ENCODE measurements around the gene TNFSF9. TPM values are rescaled to one million over a fixed set of nuclear protein-coding genes. Genes with fewer than 3 reads are reported as not detected.

The TNFSF9 gene
- total RNA-seq, 1 experiment from 2014 or later, result 0.92 TPM

DNA sequence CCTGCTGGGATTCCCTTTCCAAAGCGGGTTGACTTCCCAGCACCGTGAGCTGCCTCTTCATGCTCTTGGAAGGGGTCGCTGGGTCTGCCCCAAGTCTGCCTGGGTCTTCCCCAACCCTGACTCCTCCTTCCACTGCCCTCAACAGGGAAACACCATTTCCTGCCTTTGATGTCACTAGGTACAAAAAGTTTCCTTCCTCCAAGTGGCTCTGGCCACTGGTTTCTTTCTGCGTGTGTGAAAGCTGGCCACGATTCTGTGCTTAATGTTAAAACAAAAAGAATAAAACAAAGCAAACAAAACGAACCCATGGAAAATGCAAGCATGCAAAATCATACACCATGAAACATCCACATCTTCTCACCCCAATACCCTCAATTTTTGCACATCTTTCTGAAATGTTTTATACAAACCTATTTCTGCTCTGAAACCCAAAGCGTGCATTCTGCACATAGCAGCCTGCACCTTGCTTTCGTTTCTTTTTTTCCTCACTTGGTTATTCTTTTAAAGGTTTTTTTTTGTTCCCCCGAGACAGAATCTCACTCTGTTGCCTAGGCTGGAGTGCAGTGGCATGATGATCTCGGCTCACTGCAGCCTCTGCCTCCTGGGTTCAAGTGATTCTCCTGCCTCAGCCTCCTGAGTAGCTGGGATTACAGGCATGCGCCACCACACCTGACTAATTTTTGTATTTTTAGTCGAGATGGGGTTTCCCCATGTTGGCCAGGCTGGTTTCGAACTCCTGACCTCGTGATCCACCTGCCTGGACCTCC, 12.5 kb upstream of the TNFSF9 start:
- CTCF ChIA-PET, result interaction anchor here (1.7 kb wide), 1 partner anchor 218 kb away, joined by 5 read pairs; no protein-coding TSS in a partner anchor
- no peak overlapping the region for H3K4me3 Mint-ChIP-seq (ENCODE audit: low read depth, unreplicated experiment)
- H3K36me3 Mint-ChIP-seq (ENCODE audit: insufficient read depth, unreplicated experiment), result peaks cover 22% of the 10 kb centered on the region
- no peak overlapping the region for H3K27ac Mint-ChIP-seq (ENCODE audit: unreplicated experiment)
- peaks cover 18% of the 10 kb centered on the region for H3K4me1 Mint-ChIP-seq (ENCODE audit: low read depth, unreplicated experiment)
- H3K27me3 Mint-ChIP-seq (ENCODE audit: unreplicated experiment), result no peaks in the 10 kb centered on the region
- no peak for DNase-seq
- TF ChIP-seq, protein P1, sequence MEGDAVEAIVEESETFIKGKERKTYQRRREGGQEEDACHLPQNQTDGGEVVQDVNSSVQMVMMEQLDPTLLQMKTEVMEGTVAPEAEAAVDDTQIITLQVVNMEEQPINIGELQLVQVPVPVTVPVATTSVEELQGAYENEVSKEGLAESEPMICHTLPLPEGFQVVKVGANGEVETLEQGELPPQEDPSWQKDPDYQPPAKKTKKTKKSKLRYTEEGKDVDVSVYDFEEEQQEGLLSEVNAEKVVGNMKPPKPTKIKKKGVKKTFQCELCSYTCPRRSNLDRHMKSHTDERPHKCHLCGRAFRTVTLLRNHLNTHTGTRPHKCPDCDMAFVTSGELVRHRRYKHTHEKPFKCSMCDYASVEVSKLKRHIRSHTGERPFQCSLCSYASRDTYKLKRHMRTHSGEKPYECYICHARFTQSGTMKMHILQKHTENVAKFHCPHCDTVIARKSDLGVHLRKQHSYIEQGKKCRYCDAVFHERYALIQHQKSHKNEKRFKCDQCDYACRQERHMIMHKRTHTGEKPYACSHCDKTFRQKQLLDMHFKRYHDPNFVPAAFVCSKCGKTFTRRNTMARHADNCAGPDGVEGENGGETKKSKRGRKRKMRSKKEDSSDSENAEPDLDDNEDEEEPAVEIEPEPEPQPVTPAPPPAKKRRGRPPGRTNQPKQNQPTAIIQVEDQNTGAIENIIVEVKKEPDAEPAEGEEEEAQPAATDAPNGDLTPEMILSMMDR (IDR thresholded peaks at IDR 0.05; ENCODE audit: unreplicated experiment), result no peak
- H3K9me3 Mint-ChIP-seq (ENCODE audit: low read depth, unreplicated experiment), result no peaks in the 10 kb centered on the region
- BruUV-seq (replicated peaks), result no TSS peak
- intact Hi-C loops (cut with micrococcal nuclease; ENCODE audit: unreplicated experiment), result loop anchor here (10.0 kb wide), 1 partner anchor 216 kb away; the partner anchor contains the start of genes GPR108 and TRIP10

DNA sequence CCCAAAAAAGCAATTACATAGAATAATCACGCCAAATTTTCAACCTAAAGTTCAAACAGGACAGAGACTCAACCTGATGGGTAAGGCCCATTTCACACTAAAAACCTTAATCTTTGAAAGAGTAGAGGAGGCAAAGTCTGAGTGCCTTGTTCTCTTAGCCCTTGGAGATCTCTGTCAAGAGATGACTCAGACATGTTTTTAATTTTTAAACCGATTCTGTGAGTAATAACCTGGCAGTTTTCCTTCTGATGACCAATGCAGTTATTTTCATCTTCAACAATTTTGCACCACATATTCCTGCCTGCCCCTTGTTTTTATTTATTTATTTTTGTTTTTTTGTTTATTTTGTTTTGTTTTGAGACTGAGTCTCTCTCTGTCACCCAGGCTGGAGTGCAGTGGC, 11.5 kb upstream of the TNFSF9 start:
- intact Hi-C loops (cut with micrococcal nuclease; ENCODE audit: unreplicated experiment), result loop anchor here (10.0 kb wide), 1 partner anchor 216 kb away; the partner anchor contains the start of genes GPR108 and TRIP10
- Mint-ChIP-seq H3K4me3 (ENCODE audit: low read depth, unreplicated experiment) (peak overlapping the region; percentile 19), H3K27me3 (ENCODE audit: unreplicated experiment) (no peaks in the 10 kb centered on the region), H3K4me1 (ENCODE audit: low read depth, unreplicated experiment) (peaks cover 18% of the 10 kb centered on the region), H3K36me3 (ENCODE audit: insufficient read depth, unreplicated experiment) (peaks cover 22% of the 10 kb centered on the region), H3K9me3 (ENCODE audit: low read depth, unreplicated experiment) (no peaks in the 10 kb centered on the region), H3K27ac (ENCODE audit: unreplicated experiment) (peak overlapping the region; percentile 31)
- no TSS peak for BruUV-seq (replicated peaks)
- no peak for DNase-seq
- TF ChIP-seq, protein P1 (IDR thresholded peaks at IDR 0.05; ENCODE audit: unreplicated experiment), result no peak
- CTCF ChIA-PET, result no interaction called here

DNA sequence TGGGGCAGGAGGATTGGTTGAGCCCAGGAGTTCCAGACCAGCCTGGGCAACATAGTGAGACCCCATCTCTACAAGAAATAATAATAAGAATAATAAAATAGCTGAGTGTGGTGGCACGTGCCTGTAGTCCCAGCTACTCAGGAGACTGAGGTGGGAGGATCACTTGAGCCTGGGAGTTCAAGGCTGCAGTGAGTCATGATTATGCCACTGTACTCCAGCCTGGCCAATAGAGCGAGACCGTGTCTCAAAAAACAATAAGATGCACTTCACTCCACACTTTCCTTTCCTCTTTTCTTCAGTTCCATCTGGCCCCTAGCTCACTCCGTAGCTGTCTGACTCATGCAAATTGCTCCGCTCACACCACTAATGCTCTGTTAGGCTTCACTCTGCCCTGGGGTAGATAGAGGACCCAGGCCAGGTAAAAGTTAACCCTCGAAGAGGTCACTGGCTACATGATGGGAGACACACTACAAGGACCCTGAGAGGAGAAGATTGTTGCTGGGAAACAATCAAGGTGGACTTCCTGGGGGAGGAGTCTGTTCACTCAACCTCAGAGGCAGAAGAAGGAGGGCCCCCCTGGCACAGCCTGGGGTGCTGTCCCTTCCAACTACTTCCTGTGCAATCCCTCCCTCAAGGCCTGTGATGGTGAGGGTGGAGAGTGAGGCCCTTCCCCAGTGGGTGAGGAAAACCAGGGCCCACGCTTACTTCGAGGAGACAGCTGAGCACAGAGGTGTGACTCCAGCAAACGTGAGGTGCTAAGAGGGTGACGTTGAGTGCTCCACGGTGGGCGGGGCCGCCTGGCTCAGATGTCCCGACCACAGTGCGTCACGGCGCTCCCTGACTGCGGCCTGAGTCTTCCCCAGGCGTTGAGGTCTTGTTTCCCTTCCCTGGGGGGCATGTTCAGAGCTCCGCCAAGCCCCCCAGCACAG, 8.8 kb upstream of the TNFSF9 start:
- DNase-seq, result no peak
- H3K9me3 Mint-ChIP-seq (ENCODE audit: low read depth, unreplicated experiment), result no peaks in the 10 kb centered on the region
- no peak overlapping the region for H3K4me3 Mint-ChIP-seq (ENCODE audit: low read depth, unreplicated experiment)
- peaks cover 16% of the 10 kb centered on the region for H3K4me1 Mint-ChIP-seq (ENCODE audit: low read depth, unreplicated experiment)
- TF ChIP-seq, protein P1 (IDR thresholded peaks at IDR 0.05; ENCODE audit: unreplicated experiment), result no peak
- intact Hi-C loops (cut with micrococcal nuclease; ENCODE audit: unreplicated experiment), result no loop called here
- BruUV-seq (replicated peaks), result no TSS peak
- H3K27me3 Mint-ChIP-seq (ENCODE audit: unreplicated experiment), result no peaks in the 10 kb centered on the region
- CTCF ChIA-PET, result interaction anchor here (0.6 kb wide), 1 partner anchor 163 kb away, joined by 10 read pairs; no protein-coding TSS in a partner anchor
- H3K27ac Mint-ChIP-seq (ENCODE audit: unreplicated experiment), result no peak overlapping the region
- peaks cover 10% of the 10 kb centered on the region for H3K36me3 Mint-ChIP-seq (ENCODE audit: insufficient read depth, unreplicated experiment)

DNA sequence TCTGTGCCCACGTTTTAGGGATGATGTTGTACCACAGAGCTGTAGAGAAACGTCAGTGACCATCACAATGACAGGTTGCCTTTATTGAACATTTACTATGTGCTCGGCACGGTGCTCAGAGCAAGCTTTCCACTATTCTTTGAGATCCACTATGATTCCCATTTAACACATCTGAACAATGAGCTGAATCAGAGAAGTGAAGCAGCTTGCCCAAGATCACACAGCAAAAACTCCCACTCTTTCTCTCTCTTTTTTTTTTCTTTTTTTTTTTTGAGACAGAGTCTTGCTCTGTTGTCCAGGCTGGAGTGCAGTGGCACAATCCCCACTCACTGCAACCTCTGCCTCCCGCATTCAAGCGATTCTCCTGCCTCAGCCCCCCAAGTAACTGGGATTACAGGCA, 8.1 kb upstream of the TNFSF9 start:
- Mint-ChIP-seq H3K36me3 (ENCODE audit: insufficient read depth, unreplicated experiment) (peaks cover 4% of the 10 kb centered on the region), H3K9me3 (ENCODE audit: low read depth, unreplicated experiment) (no peaks in the 10 kb centered on the region), H3K27me3 (ENCODE audit: unreplicated experiment) (no peaks in the 10 kb centered on the region), H3K4me1 (ENCODE audit: low read depth, unreplicated experiment) (peaks cover 9% of the 10 kb centered on the region), H3K4me3 (ENCODE audit: low read depth, unreplicated experiment) (no peak overlapping the region), H3K27ac (ENCODE audit: unreplicated experiment) (no peak overlapping the region)
- TF ChIP-seq, protein P1 (IDR thresholded peaks at IDR 0.05; ENCODE audit: unreplicated experiment), result no peak
- BruUV-seq (replicated peaks), result no TSS peak
- no peak for DNase-seq
- intact Hi-C loops (cut with micrococcal nuclease; ENCODE audit: unreplicated experiment), result no loop called here
- CTCF ChIA-PET, result no interaction called here
